WTC11 (cell line): ENCODE measurements around the gene IGLL5. TPM values are rescaled to one million over a fixed set of nuclear protein-coding genes. Genes with fewer than 3 reads are reported as not detected.

Experiments used
- ATAC-seq: fragments of 200-7000 bp; cut with Tn5 transposase; 2 replicates; pipeline ENCODE4 v1.10.0; 2021; ENCODE audit warnings: mild to moderate bottlenecking, moderate library complexity
- CTCF ChIA-PET: fragments of 300-600 bp; sonication (Branson Sonifier 250); formaldehyde crosslinking; loops from one replicate; lab custom pipeline; 2021; ENCODE audit warnings: antibody characterized with exemption; lab: Charles Lee
- POLR2A ChIA-PET: fragments of 350-600 bp; sonication (Branson Sonifier 250); formaldehyde crosslinking; loops from one replicate; lab custom pipeline; 2021; ENCODE audit warnings: antibody characterized with exemption; lab: Charles Lee
- DNase-seq: peaks from one replicate; pipeline ENCODE4 v3.0.0; 2021; ENCODE audit warnings: low spot score
- H3K27ac Mint-ChIP-seq: 2 replicates; pipeline ENCODE4 v1.8.0; 2021; ENCODE audit warnings: mixed read lengths
- H3K27me3 Mint-ChIP-seq: 2 replicates; pipeline ENCODE4 v1.8.0; 2021; ENCODE audit warnings: low read depth, mild to moderate bottlenecking, moderate library complexity, mixed read lengths
- H3K36me3 Mint-ChIP-seq: 2 replicates; pipeline ENCODE4 v1.8.0; 2021; ENCODE audit warnings: mixed read lengths
- H3K4me1 Mint-ChIP-seq: 2 replicates; pipeline ENCODE4 v1.8.0; 2022; ENCODE audit warnings: mixed read lengths
- H3K4me3 Mint-ChIP-seq: 2 replicates; pipeline ENCODE4 v1.8.0; 2021; ENCODE audit warnings: mild to moderate bottlenecking, moderate library complexity, mixed read lengths
- H3K9me3 Mint-ChIP-seq: 2 replicates; pipeline ENCODE4 v1.8.0; 2021; ENCODE audit warnings: mixed read lengths
- CBFB ChIP-seq: sonication (generic); formaldehyde crosslinking; IDR thresholded peaks from 2 replicates; pipeline ENCODE4 v1.8.1; 2022; ENCODE audit warnings: mild to moderate bottlenecking, low read depth, missing genetic modification reagents
- CDX4 ChIP-seq: fragments of 250-450 bp; sonication (Bioruptor Pico); IDR thresholded peaks from 2 replicates; pipeline ENCODE4 v1.9.0; 2021; ENCODE audit warnings: moderate library complexity, mild to moderate bottlenecking, inconsistent platforms, borderline replicate concordance
- ESRRA ChIP-seq: sonication (generic); formaldehyde crosslinking; IDR thresholded peaks from 2 replicates; pipeline ENCODE4 v1.8.1; 2022; ENCODE audit warnings: mild to moderate bottlenecking, missing genetic modification reagents, borderline replicate concordance
- FOXP1 ChIP-seq: sonication (generic); formaldehyde crosslinking; IDR thresholded peaks from 2 replicates; pipeline ENCODE4 v1.8.0; 2022; ENCODE audit warnings: missing genetic modification reagents, mild to moderate bottlenecking, moderate library complexity, borderline replicate concordance
- IRF2 ChIP-seq: sonication (generic); formaldehyde crosslinking; IDR thresholded peaks from 2 replicates; pipeline ENCODE4 v1.8.0; 2022; ENCODE audit warnings: low read depth, missing genetic modification reagents, borderline replicate concordance
- JAZF1 ChIP-seq: fragments of 250-450 bp; sonication (Bioruptor Pico); IDR thresholded peaks from 2 replicates; pipeline ENCODE4 v1.9.0; 2021; ENCODE audit warnings: moderate library complexity, mild to moderate bottlenecking, inconsistent platforms
- MLX ChIP-seq: sonication (generic); formaldehyde crosslinking; IDR thresholded peaks from 2 replicates; pipeline ENCODE4 v1.8.1; 2023; ENCODE audit warnings: mild to moderate bottlenecking, missing genetic modification reagents, moderate library complexity
- NFE2L1 ChIP-seq: sonication (generic); formaldehyde crosslinking; IDR thresholded peaks from 2 replicates; pipeline ENCODE4 v1.8.1; 2023; ENCODE audit warnings: missing genetic modification reagents
- NR2C2 ChIP-seq: sonication (generic); formaldehyde crosslinking; IDR thresholded peaks from 2 replicates; pipeline ENCODE4 v1.8.0; 2022; ENCODE audit warnings: mild to moderate bottlenecking, missing genetic modification reagents
- PREB ChIP-seq: sonication (generic); formaldehyde crosslinking; IDR thresholded peaks from 2 replicates; pipeline ENCODE4 v1.8.1; 2022; ENCODE audit warnings: mild to moderate bottlenecking, missing genetic modification reagents, moderate library complexity, borderline replicate concordance
- RORB ChIP-seq: fragments of 250-450 bp; sonication (Bioruptor Pico); IDR thresholded peaks from 2 replicates; pipeline ENCODE4 v1.9.0; 2021; ENCODE audit warnings: mild to moderate bottlenecking
- SP1 ChIP-seq: sonication (generic); formaldehyde crosslinking; conservative IDR thresholded peaks from 2 replicates; pipeline ENCODE4 v1.8.1; 2022; ENCODE audit warnings: missing genetic modification reagents
- STAT6 ChIP-seq: sonication (generic); formaldehyde crosslinking; conservative IDR thresholded peaks from 2 replicates; pipeline ENCODE4 v1.8.1; 2023; ENCODE audit warnings: mild to moderate bottlenecking, low read depth, missing genetic modification reagents, moderate library complexity
- TCF7 ChIP-seq: sonication (generic); formaldehyde crosslinking; IDR thresholded peaks from 2 replicates; pipeline ENCODE4 v1.8.0; 2022; ENCODE audit warnings: mild to moderate bottlenecking, low read depth, missing genetic modification reagents, moderate library complexity
- TEAD1 ChIP-seq: sonication (generic); formaldehyde crosslinking; IDR thresholded peaks from 2 replicates; pipeline ENCODE4 v1.8.0; 2022; ENCODE audit warnings: mild to moderate bottlenecking, missing genetic modification reagents
- TEAD4 ChIP-seq: sonication (generic); formaldehyde crosslinking; IDR thresholded peaks from 2 replicates; pipeline ENCODE4 v1.8.0; 2022; ENCODE audit warnings: mild to moderate bottlenecking, missing genetic modification reagents
- TP53 ChIP-seq: sonication (generic); formaldehyde crosslinking; IDR thresholded peaks from 2 replicates; pipeline ENCODE4 v1.8.1; 2023; ENCODE audit warnings: mild to moderate bottlenecking, missing genetic modification reagents
- ZNF138 ChIP-seq: sonication (generic); formaldehyde crosslinking; conservative IDR thresholded peaks from 2 replicates; pipeline ENCODE4 v1.8.1; 2022; ENCODE audit warnings: mild to moderate bottlenecking, moderate library complexity, missing genetic modification reagents
- ZNF281 ChIP-seq: sonication (generic); formaldehyde crosslinking; IDR thresholded peaks from 2 replicates; pipeline ENCODE4 v1.8.0; 2023; ENCODE audit warnings: mild to moderate bottlenecking, missing genetic modification reagents
- ZNF396 ChIP-seq: fragments of 250-450 bp; sonication (Bioruptor Pico); IDR thresholded peaks from 2 replicates; pipeline ENCODE4 v1.8.0; 2021; ENCODE audit warnings: mild to moderate bottlenecking, moderate library complexity, borderline replicate concordance
- ZNF416 ChIP-seq: fragments of 250-450 bp; sonication (Bioruptor Pico); IDR thresholded peaks from 2 replicates; pipeline ENCODE4 v1.9.0; 2021; ENCODE audit warnings: mild to moderate bottlenecking, inconsistent platforms
- ZNF512 ChIP-seq: sonication (generic); formaldehyde crosslinking; IDR thresholded peaks from 2 replicates; pipeline ENCODE4 v1.8.1; 2022; ENCODE audit warnings: missing genetic modification reagents, borderline replicate concordance
- total RNA-seq: library from RNA; stranded (reverse); gene quantifications from 3 replicates; pipeline ENCODE4 v1.2.3, GENCODE V29; 2021

IGLL5 gene
- total RNA-seq, 1 experiment from 2014 or later, result not detected

- TF ChIP-seq TP53 (no peak), ZNF281 (CRISPR knock-in tag) (no peak), TEAD4 (CRISPR knock-in tag) (no peak), TCF7 (CRISPR knock-in tag) (no peak), NFE2L1 (CRISPR knock-in tag) (no peak)
Measured at GRCh38 chr22:22849640-22850610, 37.7 kb upstream of the IGLL5 start (continued).

GRCh38 chr22:22851969-22852368, 35.6 kb upstream of the IGLL5 start:
- ChIA-PET CTCF (interaction anchor here (1.9 to 5.3 kb wide), 2 partner anchors 25 to 30 kb away, joined by 5 to 95 read pairs; no protein-coding TSS in a partner anchor), POLR2A (no interaction called here)
- H3K4me1 Mint-ChIP-seq, result no peaks in the 10 kb centered on the region; the same call in 1 of the 2 replicates
- H3K27me3 Mint-ChIP-seq, result peaks cover 76% of the 10 kb centered on the region
- ATAC-seq, result no peak
- TF ChIP-seq NR2C2 (no peak), FOXP1 (CRISPR knock-in tag) (no peak), CBFB (CRISPR knock-in tag) (no peak), ZNF512 (no peak), JAZF1 (no peak; the same call in 1 of the 2 replicates)
- H3K27ac Mint-ChIP-seq, result no peak overlapping the region
- H3K36me3 Mint-ChIP-seq, result no peaks in the 10 kb centered on the region
- no peak overlapping the region for H3K4me3 Mint-ChIP-seq
- DNase-seq, result no peak
- H3K9me3 Mint-ChIP-seq, result no peaks in the 10 kb centered on the region

GRCh38 chr22:22853713-22854112, 33.9 kb upstream of the IGLL5 start:
- no peak for DNase-seq
- ATAC-seq, result no peak
- H3K36me3 Mint-ChIP-seq, result no peaks in the 10 kb centered on the region
- H3K27ac Mint-ChIP-seq, result no peak overlapping the region
- H3K27me3 Mint-ChIP-seq, result peaks cover 79% of the 10 kb centered on the region
- H3K4me3 Mint-ChIP-seq, result no peak overlapping the region
- no peaks in the 10 kb centered on the region for H3K4me1 Mint-ChIP-seq
- CTCF ChIA-PET, result interaction anchor here (1.1 to 6.2 kb wide), 3 partner anchors 17 to 102 kb away, joined by 3 to 102 read pairs (median 91); no protein-coding TSS in a partner anchor
- POLR2A ChIA-PET, result no interaction called here
- no peaks in the 10 kb centered on the region for H3K9me3 Mint-ChIP-seq
- TF ChIP-seq ZNF396 (no peak), ZNF138 (no peak), STAT6 (no peak), CDX4 (no peak), PREB (CRISPR knock-in tag) (no peak), ZNF416 (CRISPR knock-in tag) (no peak), ESRRA (CRISPR knock-in tag) (no peak), MLX (CRISPR knock-in tag) (no peak), TEAD1 (CRISPR knock-in tag) (no peak), SP1 (no peak), IRF2 (CRISPR knock-in tag) (no peak), NFE2L1 (CRISPR knock-in tag) (no peak), RORB (no peak), TCF7 (CRISPR knock-in tag) (no peak), FOXP1 (CRISPR knock-in tag) (no peak)
